ENCODE data around the gene VWA7. TPM values are rescaled to one million over a fixed set of nuclear protein-coding genes. Genes with fewer than 3 reads are reported as not detected.
"Not testable (repeated sequence)": the region's sequence is repeated elsewhere in the genome, so short reads cannot be mapped to it uniquely, and the experiment has no call there.

The VWA7 gene
- 0.34 TPM in 1 of 2 replicates, not detected in the other for total RNA-seq (2014; rRNA removed; shearing (Covaris generic))

GRCh38 chr6:31776989-31777666 is at the start of gene VWA7:
VWA7 (minus strand) TSS chr6:31777328; CDS start chr6:31776779, 549 bp downstream.
- DNase-seq (ENCODE audit: low read depth), result peak; percentile 96

GRCh38 chr6:31826793-31827285 is 49.7 kb upstream of the VWA7 start:
- peak; percentile 88 for DNase-seq (ENCODE audit: low read depth)

- no peak for DNase-seq (ENCODE audit: low read depth)
Measured at GRCh38 chr6:31825553-31825952, 48.4 kb upstream of the VWA7 start.

- not testable (repeated sequence) for DNase-seq (ENCODE audit: low read depth)
Measured at GRCh38 chr6:31823592-31824196, 46.6 kb upstream of the VWA7 start.

GRCh38 chr6:31822036-31822821 is 45.1 kb upstream of the VWA7 start:
- peak; percentile 84 for DNase-seq (ENCODE audit: low read depth)

GRCh38 chr6:31821301-31822035 is 44.3 kb upstream of the VWA7 start:
- peak; percentile 75 for DNase-seq (ENCODE audit: low read depth)

- DNase-seq (ENCODE audit: low read depth), result not testable (repeated sequence)
Measured at GRCh38 chr6:31820399-31820798, 43.3 kb upstream of the VWA7 start.

GRCh38 chr6:31819871-31820299 is 42.8 kb upstream of the VWA7 start:
- no peak for DNase-seq (ENCODE audit: low read depth)

GRCh38 chr6:31817929-31818511 is 40.9 kb upstream of the VWA7 start:
- not testable (repeated sequence) for DNase-seq (ENCODE audit: low read depth)

- not testable (repeated sequence) for DNase-seq (ENCODE audit: low read depth)
Measured at GRCh38 chr6:31817133-31817928, 40.2 kb upstream of the VWA7 start.

GRCh38 chr6:31815025-31815838 is 38.1 kb upstream of the VWA7 start, which contains the start of the genes HSPA1A and HSPA1L:
HSPA1A (plus strand) TSS chr6:31815543; CDS start chr6:31815757, 214 bp downstream.
HSPA1L (minus strand) TSS chr6:31815283; CDS start chr6:31811972, 3,311 bp downstream.
- peak; percentile 98 for DNase-seq (ENCODE audit: low read depth)

- DNase-seq (ENCODE audit: low read depth), result peak; percentile 99
Measured at GRCh38 chr6:31814677-31815024, 37.5 kb upstream of the VWA7 start.

- no peak for DNase-seq (ENCODE audit: low read depth)
Measured at GRCh38 chr6:31813465-31813849, 36.3 kb upstream of the VWA7 start.

- DNase-seq (ENCODE audit: low read depth), result no peak
Measured at GRCh38 chr6:31811645-31812044, 34.5 kb upstream of the VWA7 start.

- not testable (repeated sequence) for DNase-seq (ENCODE audit: low read depth)
Measured at GRCh38 chr6:31808599-31808998, 31.5 kb upstream of the VWA7 start.

GRCh38 chr6:31806470-31807272 is 29.5 kb upstream of the VWA7 start, which contains the start of gene LSM2:
LSM2 (minus strand) TSS chr6:31806966; CDS start chr6:31806757, 209 bp downstream.
- DNase-seq (ENCODE audit: low read depth), result peak; percentile 99

- no peak for DNase-seq (ENCODE audit: low read depth)
Measured at GRCh38 chr6:31805939-31806469, 28.9 kb upstream of the VWA7 start.

All from Daoy (cell line).